ENCODE data around the gene C12orf43.

C12orf43 gene

GRCh38 chr12:120959111-120959878 lies 57.0 kb downstream of the C12orf43 start:
- no peaks in the 10 kb centered on the region for H3K36me3 Mint-ChIP-seq
- peaks cover 31% of the 10 kb centered on the region for H3K4me1 Mint-ChIP-seq (ENCODE audit: low read depth)
- no peaks in the 10 kb centered on the region for H3K27me3 Mint-ChIP-seq
- H3K9me3 Mint-ChIP-seq (ENCODE audit: low read depth), result no peaks in the 10 kb centered on the region
- H3K27ac Mint-ChIP-seq, result peak overlapping the region; percentile 16
- H3K4me3 Mint-ChIP-seq, result peak overlapping the region; percentile 38

GRCh38 chr12:120956579-120957300 lies 59.5 kb downstream of the C12orf43 start:
- Mint-ChIP-seq H3K27ac (no peak overlapping the region), H3K4me3 (no peak overlapping the region), H3K9me3 (ENCODE audit: low read depth) (no peaks in the 10 kb centered on the region)

GRCh38 chr12:120955232-120955631 lies 61.1 kb downstream of the C12orf43 start:
- Mint-ChIP-seq H3K9me3 (ENCODE audit: low read depth) (no peaks in the 10 kb centered on the region), H3K4me3 (no peak overlapping the region), H3K27me3 (no peaks in the 10 kb centered on the region), H3K27ac (no peak overlapping the region), H3K4me1 (ENCODE audit: low read depth) (peaks cover 13% of the 10 kb centered on the region), H3K36me3 (no peaks in the 10 kb centered on the region)

More at GRCh38 chr12:120956579-120957300, 59.5 kb downstream of the C12orf43 start:
- H3K4me1 Mint-ChIP-seq (ENCODE audit: low read depth), result peaks cover 23% of the 10 kb centered on the region
- no peaks in the 10 kb centered on the region for H3K27me3 Mint-ChIP-seq
- H3K36me3 Mint-ChIP-seq, result no peaks in the 10 kb centered on the region

- Mint-ChIP-seq H3K4me1 (ENCODE audit: low read depth) (no peaks in the 10 kb centered on the region), H3K27ac (no peak overlapping the region), H3K4me3 (no peak overlapping the region), H3K27me3 (no peaks in the 10 kb centered on the region), H3K9me3 (ENCODE audit: low read depth) (no peaks in the 10 kb centered on the region), H3K36me3 (no peaks in the 10 kb centered on the region)
These were observed 65.5 kb downstream of the C12orf43 start for GRCh38 chr12:120950807-120951206.
